ENCODE data around the gene LTB. TPM values are rescaled to one million over a fixed set of nuclear protein-coding genes. Genes with fewer than 3 reads are reported as not detected.

Gene LTB
- total and polyA plus RNA-seq, 2 of the 13 experiments (the other 11 are each of a cell fraction or from before 2014, with no cell fraction given), result 0.09 to 0.22 TPM

GRCh38 chr6:31580807-31581433, 1.3 kb downstream of the LTB start (continued):
- TF ChIP-seq PATZ1 (CRISPR knock-in tag; IDR thresholded peaks at IDR 0.05) (peak; percentile 78), MXD4 (CRISPR knock-in tag; IDR thresholded peaks at IDR 0.05) (0 out of 2 replicates have a peak, but pooled peaks have one; percentile 45), TFAP4 (IDR thresholded peaks at IDR 0.05; ENCODE audit: borderline replicate concordance, low read depth) (no peak), NCOA1 (CRISPR knock-in tag; IDR thresholded peaks at IDR 0.05) (peak; percentile 91; the same call in 1 of the 2 replicates), MTF2 (CRISPR knock-in tag; IDR thresholded peaks at IDR 0.05; ENCODE audit: borderline replicate concordance) (peak; percentile 99), MYC (CRISPR knock-in tag; IDR thresholded peaks at IDR 0.05; ENCODE audit: borderline replicate concordance) (peak; percentile 76), TCF7 (IDR thresholded peaks at IDR 0.05; ENCODE audit: low read depth) (no peak), MEIS2 (CRISPR knock-in tag; IDR thresholded peaks at IDR 0.05) (peak; percentile 66; the same call in 1 of the 2 replicates), ZBTB7B (CRISPR knock-in tag; IDR thresholded peaks at IDR 0.05) (peak; percentile 99), SOX5 (CRISPR knock-in tag; IDR thresholded peaks at IDR 0.05; ENCODE audit: borderline replicate concordance) (no peak; the same call in 1 of the 2 replicates), SP4 (CRISPR knock-in tag; IDR thresholded peaks at IDR 0.05) (no peak; the same call in 1 of the 2 replicates), KLF16 (CRISPR knock-in tag; IDR thresholded peaks at IDR 0.05) (peak in 1 of 2 experiments; percentile 78; a peak in 2 of 4 replicates), NAIF1 (CRISPR knock-in tag; IDR thresholded peaks at IDR 0.05; ENCODE audit: borderline replicate concordance) (0 out of 2 replicates have a peak, but pooled peaks have one; percentile 39), ZNF383 (CRISPR knock-in tag; IDR thresholded peaks at IDR 0.05; ENCODE audit: borderline replicate concordance) (no peak), SALL1 (CRISPR knock-in tag; IDR thresholded peaks at IDR 0.05) (peak; percentile 80), KDM5B (CRISPR knock-in tag; IDR thresholded peaks at IDR 0.05; ENCODE audit: borderline replicate concordance) (peak; percentile 96), NR3C1 (CRISPR knock-in tag; IDR thresholded peaks at IDR 0.05) (no peak), GPBP1L1 (CRISPR knock-in tag; IDR thresholded peaks at IDR 0.05) (no peak), ZNF563 (CRISPR knock-in tag; IDR thresholded peaks at IDR 0.05) (peak; percentile 93), ZNF883 (CRISPR knock-in tag; IDR thresholded peaks at IDR 0.05; ENCODE audit: not compliant biosample characterization) (peak; percentile 62), PHF8 (CRISPR knock-in tag; IDR thresholded peaks at IDR 0.05) (peak; percentile 82), FOXO4 (CRISPR knock-in tag; conservative IDR thresholded peaks at IDR 0.05) (0 out of 2 replicates have a peak, but pooled peaks have one; percentile 87), ZNF484 (CRISPR knock-in tag; IDR thresholded peaks at IDR 0.05; ENCODE audit: borderline replicate concordance, low read depth) (no peak), ESRRA (CRISPR knock-in tag; IDR thresholded peaks at IDR 0.05; ENCODE audit: low read depth) (no peak)
